HG03196 (cell line): ENCODE measurements around the gene SLIT3.
A peak's percentile ranks its signal among the peaks of the same experiment; 100 is the strongest.

Experiments used
- ATAC-seq: cut with Tn5 transposase; IDR thresholded peaks from one replicate; pipeline ENCODE4 v1.9.1; 2021; ENCODE audit not compliant: unreplicated experiment

Gene SLIT3

DNA sequence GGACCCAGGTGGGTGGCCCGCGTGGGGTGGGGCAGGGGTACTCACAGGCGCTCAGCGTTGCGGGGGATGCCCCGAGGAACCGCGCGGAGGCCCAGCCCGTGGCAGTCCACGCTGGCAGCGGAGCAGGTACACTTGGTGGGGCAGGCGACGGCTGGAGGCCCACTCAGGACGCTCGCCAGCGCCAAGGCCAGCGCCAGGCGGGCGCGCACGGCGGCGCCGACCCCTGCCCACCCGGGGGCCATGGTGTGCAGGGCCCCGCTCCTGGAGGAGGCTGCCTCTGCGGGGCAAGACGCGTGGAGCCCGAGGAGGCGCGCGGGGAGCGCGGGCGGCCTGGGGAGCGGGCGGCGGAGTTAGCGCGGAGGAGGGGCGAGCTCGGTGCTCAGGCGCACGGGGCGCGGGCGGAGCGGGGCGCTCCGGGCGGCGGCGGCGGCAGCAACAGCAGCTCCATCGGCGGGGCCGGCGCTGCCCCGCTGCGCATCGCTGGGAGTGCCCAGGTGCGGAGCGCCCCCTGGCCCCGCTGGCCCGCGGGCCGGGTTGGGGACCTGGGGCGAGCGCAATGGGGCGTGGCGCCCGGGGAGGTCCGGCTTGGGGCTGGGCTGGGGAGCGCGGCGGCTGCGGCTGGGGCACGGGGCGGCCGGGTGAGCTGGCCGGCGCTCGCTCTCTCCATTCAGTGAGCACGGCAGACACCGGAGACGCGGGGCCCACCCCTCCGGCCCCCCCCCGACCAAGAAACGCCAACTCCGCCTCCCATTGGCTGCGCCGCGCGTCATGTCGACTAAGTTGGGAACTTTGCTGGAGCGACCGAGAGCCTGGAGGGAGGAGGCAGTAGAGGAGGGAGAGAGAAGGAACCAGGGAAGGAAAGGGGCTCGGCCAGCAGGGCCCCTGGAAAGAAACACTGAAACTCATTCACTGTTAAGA is at the start of gene SLIT3:
SLIT3 (minus strand) TSS at position 672 of the 918 bp plus-strand sequence; CDS start at position 242, 430 bp downstream.
- no peak for ATAC-seq

DNA sequence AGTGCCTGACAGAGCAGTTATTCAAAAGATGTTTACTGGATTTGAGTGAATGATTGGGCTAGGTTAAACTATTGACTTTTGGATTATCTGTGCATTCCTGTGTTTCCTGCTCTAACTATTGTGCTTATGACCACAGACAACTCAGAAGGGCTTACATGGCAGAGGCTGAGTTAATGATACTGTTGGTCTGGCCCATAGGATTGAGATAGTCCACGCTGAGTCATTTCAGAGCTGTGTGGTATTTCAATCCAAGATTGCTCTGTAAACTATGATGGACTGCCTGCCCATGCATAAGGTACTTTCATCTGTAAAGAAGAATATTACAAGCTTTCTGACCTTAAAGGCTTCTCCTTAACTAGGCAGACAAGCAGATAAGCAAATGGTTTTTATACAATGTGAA is 49.1 kb upstream of the SLIT3 start:
- no peak for ATAC-seq

DNA sequence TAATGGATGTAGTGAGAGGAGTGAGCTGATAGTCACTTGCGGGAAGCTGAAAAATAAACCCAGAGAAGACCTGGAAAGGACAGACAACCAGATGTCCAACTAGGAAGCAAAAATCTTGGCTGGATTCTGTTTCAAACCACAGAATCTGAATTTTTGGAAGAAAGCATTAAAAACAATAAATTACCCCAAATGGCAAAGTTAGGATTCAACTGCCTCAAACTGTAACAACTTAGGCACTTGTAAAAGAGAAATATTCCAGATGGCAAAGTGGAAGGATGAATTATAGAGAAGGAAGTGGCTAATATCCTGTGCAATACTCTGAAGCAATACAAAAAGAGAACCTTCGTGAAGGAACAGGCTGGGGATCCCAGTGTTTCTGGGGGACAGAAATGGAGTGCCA is 46.8 kb upstream of the SLIT3 start:
- no peak for ATAC-seq

DNA sequence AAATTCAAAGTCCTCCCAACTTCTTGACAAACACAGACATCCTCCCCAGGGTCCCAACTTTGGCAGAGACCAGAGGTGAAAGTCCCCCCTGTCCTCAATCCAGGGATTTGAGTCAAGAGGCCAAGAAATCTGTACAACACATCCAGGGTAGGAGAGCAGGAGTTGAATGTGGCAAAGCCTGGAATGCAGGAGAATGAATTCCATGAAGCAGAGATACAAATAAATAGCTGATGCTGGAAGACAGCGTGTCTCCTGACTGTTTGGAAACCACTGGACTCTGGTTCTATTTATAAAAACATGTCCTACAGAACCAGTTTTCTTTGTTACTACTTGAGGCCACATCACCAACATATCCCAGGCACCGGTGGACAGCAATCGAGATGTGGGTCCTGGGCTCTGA is 43.7 kb upstream of the SLIT3 start:
- no peak for ATAC-seq

DNA sequence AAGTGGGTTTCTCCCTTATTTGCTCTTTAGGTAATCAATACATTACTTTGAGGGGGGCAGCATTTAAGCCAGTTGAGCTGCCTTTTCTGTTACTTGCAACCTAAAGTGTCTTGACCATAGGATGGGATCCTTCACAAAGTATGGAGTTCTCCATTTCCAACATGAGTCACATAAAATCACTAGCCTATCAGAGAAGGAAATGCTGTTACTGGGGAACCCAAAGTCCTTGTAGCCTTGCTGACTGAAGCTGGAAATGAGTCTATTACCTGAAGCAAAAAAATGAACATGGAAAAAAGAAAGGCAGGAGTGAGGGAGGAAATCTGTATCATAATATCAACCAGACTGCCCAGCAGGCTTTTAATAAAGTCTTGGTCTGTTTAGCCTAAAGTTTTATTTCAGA is 42.8 kb upstream of the SLIT3 start:
- no peak for ATAC-seq

DNA sequence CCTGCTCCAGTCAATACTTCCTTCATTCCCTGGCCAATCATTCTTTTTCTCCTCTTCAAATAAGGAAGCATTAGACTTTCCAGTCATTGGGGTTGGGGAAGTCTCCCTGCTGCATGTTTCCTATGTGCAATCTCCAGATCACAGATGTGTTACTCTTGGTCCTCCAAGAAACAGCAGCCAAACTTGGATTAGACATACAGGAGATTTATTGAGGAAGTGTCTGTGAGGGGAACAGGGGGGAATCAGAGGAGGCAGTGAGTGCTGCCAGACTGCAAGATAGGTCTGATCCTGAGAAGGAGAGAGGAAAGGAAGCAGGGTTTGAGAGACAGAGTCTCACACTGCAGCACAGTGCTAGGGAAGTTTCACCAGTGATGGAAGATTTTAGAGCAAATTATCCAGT is 40.6 kb upstream of the SLIT3 start:
- ATAC-seq: no peak

DNA sequence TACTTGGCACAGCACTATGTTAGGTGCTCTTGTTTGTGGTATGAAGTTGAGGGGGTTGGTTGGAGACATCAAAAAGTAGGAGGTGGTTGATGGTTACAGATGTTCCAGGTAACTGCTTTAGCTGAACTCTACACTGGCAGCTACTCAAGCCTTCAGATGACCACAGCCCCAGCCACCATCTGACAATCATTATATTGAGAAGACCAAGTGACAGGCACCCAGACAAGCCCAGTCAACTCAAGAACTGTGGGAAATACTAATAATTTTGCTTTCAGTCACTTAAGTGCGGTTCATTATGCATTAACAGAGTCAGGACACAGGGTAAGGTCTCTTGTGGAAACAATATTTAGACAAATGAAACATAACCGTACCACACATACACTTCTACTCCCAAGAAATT is 38.9 kb upstream of the SLIT3 start:
- peak; percentile 72 for ATAC-seq

DNA sequence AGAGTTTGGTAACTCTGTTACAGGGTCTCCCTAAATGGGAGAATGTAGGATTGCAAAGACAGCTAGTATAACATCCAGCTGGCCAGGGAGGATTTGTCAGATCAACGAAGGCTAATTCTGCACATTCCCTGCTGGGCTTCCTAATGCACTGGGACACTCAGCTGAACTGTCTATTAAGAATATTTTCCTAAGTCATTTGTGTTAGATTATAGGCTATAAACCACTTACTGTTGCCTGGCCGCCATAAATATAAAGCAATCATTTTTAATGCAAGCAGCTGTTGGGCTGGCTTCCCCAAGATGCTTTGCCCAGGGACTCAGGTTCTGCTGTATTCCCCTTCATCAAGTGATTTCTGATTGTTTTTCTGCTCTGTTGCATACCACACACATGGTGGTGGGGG is 35.3 kb upstream of the SLIT3 start:
- no peak for ATAC-seq

DNA sequence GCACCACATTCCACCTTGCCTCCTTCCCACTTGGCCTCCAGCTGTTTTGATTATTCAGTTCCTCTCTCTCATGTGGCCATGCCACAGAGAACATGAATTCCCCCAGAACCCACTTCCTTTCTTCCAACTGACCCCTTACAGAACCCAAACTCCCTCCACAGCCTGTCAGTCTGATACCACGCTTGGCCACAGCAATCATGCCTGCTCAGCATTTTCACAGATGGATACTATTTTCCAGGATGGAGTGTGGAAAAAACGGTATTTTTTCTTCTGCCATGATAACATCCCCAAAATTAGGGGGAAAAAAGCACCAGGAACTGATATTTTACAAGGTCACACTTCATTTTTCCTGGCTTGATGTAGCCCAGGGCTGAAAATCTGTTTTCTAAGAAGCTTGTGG is 34.9 kb upstream of the SLIT3 start:
- no peak for ATAC-seq

DNA sequence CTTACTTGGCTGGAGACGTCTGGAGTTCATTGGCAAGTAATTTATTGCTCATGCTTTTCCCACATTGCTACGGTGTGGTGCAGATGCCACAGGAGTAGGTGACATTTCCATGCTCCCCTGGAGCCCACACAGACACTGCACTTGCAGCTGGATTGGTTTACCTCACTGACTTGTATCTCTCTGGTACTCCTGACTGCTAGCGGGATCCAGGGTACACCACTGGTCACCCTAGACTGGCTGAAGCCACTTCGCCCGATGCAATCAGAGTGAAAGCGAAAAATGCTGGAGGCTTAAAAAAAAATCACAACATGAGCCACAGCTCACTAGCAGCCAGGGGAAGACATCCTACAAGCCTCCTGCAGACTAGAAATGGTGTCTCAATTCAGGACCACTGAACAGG is 32.6 kb upstream of the SLIT3 start:
- no peak for ATAC-seq

DNA sequence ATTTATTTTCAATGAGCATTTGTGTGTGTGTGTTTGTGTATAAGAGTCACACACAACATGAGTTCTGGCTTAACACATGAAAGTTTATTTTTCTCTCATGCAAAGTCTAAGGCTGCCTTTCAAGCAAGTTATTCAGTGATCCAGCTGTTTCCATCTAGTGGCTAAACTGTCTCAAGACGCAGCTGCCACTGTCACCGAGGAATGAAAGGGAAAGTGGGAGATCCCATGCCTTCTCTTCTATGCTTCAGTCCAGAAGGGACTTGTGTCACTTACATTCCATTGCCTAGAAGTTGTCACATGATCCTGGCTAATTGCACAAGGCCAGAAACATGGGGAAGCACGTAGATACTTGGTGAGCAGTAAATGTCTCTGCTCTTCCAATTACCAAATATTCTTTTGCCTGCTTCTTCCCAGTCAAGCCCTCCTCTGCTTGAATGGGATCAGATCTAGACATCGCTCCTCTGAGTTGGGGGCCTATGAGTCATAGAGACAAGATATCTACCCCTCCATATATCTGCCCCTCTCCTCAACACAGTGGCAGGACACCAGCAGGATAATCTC is 30.4 kb upstream of the SLIT3 start:
- no peak for ATAC-seq

DNA sequence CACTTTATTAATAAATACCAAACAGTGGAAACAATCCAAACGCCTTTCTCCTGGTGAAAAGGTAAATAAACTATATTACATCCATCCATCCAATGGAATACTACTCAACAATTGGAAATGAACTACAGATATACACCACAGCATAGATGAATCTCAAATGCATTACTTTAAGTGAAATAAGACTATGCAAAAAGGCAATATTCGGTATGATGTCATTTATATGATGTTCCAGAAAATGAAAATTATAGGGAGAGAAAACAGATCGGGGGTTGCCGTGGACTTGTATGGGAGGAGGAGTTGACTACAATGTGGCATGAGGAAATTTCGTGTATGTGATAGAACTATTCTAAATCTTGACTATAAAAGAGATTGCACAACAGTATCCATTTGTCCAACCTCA is 27.5 kb upstream of the SLIT3 start:
- ATAC-seq: no peak

DNA sequence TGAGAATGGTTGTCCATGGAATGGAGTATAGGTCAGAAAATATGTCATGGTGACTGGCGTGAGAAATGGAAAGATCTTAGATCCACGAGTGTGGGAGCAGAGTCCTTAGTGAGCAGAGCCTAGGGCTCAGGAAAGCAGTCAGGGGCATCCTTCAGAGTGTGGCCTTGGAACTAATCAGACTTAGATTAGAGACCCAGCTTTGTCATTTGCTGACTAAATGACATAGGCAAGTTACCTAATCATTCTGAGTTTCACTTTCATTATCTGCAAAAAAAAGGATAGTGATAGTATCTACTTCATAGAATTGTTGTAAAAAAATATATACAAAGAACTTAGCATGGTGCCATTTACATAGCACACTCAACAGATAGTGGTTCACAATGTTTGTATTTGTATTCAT is 24.3 kb upstream of the SLIT3 start:
- no peak for ATAC-seq

DNA sequence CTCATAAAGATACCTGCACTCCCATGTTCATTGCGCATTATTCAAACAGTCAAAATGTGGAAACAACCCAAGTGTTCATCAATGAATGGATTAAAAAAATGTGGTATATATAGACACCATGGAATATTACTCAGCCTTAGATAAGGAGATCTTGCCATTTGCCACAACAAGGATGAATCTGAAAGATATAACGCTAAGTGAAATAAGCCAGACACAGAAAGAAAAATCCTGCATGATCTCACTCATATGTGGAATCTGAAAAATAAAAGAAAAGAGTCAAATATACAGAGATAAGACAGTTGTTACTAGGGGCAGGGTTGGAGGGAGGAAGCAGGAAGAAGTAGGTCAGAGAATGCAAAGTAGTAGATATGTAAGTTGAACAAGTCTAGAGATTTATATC is 17.6 kb upstream of the SLIT3 start:
- no peak for ATAC-seq

DNA sequence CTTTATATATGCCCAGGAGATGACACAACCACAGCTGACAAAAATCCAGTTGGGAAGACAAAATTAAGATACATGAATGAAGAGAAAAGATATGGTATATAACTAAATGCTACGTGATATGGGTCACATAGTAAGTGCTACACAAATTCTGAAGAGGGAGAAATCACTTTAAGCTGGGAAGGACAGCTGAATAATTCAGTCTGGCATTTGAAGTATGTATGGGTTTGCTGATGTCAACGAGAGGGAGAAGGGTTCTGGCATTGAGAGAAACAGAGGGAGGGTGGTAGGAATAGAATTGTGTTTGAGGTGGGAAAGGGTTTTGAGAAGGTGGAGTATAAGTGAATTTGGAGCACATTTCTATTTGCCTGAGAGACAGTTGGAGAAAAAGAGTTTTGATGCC is 6.7 kb upstream of the SLIT3 start:
- ATAC-seq: no peak

DNA sequence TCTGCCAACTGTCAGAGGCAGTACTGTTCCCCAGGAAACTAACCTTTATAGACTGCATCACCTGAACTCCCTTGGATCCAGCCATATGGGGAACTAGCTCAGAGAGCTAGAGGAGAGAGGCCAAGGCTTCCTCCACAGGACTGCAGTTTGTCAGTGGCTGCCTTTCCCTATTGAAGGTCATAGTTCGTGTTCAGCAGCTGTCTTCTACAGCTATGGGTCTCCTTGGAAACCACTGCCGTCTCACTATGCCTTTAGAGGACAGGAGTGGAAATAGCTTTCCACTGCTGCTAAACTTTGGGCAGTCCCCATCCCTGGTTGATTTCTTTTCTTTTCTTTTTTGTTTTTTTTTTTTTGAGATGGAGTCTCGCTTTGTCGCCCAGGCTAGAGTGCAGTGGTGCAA is 4.4 kb upstream of the SLIT3 start:
- no peak for ATAC-seq

DNA sequence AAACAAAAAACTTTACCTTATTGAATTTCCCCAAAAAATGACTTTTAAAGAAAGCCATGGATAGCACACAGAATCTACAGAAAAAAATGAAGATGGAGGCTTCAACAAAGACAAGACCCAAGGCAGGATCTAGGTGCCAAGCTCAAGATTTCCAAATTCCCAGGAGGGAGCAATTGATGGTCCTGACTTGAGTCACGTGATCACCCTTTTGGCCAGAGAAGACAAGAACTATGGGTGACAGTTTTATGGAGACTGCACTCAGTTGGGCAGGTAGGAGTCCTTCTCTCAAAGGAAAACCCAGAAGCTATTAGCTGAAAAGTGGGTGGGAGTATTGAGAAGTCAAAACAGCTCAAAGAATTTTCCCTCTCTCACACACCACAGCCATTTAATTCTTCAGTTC is 3.2 kb upstream of the SLIT3 start:
- no peak for ATAC-seq

DNA sequence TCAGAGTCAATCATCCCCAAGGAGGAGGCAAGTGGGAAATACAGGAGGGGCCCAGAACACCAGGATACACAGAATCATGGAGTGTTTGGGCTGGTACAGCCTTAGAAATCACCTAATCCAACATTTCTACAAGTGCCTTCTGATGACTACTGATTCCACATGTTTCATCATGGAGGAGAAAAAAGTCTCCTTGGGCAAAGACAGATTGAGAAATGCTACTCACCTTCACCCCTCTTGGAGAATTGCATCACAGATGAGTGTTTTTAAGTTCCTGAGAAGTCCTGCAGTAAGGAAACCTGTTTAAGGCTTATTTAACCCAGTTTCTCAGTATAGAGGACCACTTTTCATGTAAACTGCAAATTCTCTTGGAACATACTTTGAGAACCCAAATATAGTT is 2.2 kb upstream of the SLIT3 start:
- ATAC-seq: no peak

DNA sequence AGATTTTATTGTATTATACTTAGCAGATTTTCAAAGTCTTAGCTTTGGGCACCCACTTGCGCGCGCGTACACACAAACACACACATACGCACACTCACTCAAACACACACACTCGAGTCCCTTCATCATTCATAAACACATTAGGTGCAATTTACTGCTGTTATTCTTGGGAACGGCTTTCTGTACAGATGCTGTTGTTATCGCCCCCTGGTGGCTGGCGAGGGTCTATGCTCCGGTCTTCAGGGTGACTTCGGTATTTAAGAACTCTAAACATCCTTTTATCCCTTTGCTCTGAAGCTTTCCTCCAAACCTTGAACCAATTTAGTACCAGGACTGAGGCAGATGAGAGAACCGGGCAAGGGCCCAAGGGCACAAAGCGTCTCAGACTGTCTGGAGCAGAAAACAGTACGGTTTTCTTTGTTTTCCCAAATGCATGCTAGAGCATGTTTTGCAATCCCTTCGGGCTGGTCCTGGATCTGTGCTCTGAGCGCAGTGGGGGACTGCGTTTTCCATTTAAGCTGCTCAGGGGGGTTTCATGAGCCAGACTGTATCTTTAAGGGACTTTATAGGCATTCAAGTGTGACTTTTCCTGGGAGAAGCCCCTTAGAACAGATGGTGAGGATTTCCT is 1.7 kb upstream of the SLIT3 start:
- ATAC-seq: no peak

DNA sequence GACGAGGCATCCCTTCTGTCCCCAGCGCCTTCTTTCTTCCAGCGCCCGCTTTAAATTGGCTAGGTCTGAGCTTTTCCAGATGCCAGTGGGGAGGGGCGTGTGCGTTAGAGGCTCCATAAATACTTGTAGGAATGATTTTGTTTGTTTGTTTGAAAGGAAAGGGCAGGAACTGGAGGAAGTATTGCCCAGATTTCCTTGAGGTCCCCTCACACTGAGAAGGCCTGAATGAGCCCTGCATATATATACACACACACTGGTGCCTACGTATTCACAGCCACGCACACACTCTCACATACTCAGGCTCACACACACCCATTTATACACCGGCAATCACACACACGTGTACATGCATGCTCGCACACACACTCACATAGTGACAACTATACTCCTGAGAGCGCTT is 1.0 kb upstream of the SLIT3 start:
- no peak for ATAC-seq

DNA sequence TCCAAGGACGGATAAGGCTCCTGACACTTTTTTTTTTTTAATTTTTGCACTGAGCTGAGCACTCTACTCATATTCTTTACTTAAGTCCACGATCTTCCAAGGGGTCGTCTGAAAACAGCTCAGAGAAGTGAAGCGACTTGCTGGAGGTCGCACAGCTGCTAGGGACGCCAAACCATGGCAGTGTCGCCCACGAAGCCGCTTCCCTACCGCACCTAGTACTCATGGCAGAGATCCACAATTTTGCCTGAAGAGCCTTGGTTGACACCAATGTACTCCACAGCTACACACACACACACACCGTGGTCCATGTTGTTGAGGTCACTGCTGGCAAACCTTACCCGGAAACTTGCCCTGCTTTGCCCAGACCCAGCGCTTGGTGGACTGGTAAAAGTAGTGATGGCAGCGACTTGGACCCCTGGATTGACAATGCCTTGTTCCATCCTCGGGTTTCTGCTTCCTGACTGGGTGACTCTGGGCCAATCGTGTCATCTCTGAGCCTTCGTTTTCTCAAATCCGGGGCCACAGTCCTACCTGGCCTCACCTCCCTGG is 521 bp upstream of the SLIT3 start:
- no peak for ATAC-seq
